Keratinocyte (primary cell): ENCODE data around the gene SGIP1. TPM values are rescaled to one million over a fixed set of nuclear protein-coding genes. Genes with fewer than 3 reads are reported as not detected.

Source experiments
- DNase-seq: peaks from one replicate; pipeline ENCODE4 v3.0.0-alpha.2; 2011; ENCODE audit warnings: low read depth, missing footprints, low spot score
- FAIRE-seq: peaks from 2 replicates; lab custom pipeline; 2011; peaks lifted over from hg19 to GRCh38; lab: Jason Lieb, UNC
- H2AFZ ChIP-seq: 2 replicates; pipeline ENCODE4 v1.6.0; 2012; ENCODE audit warnings: low read length, control low read depth, inconsistent platforms; ENCODE audit not compliant: control insufficient read depth
- H3K27ac ChIP-seq: 2 replicates; pipeline ENCODE4 v1.5.1; 2011; ENCODE audit warnings: low read length; ENCODE audit not compliant: control insufficient read depth, insufficient read depth
- H3K27me3 ChIP-seq: 3 replicates; pipeline ENCODE4 v1.6.0; 2011; ENCODE audit warnings: low read length; ENCODE audit not compliant: control insufficient read depth, insufficient read depth; ENCODE audit errors: extremely low read depth
- H3K36me3 ChIP-seq, 2 experiments: 2 replicates in 1 of 2; 3 replicates in 1 of 2; pipeline ENCODE4 v1.5.1; 2011; ENCODE audit warnings: low read length in 2 of 2, mild to moderate bottlenecking in 1 of 2; ENCODE audit not compliant: control insufficient read depth in 2 of 2, insufficient read depth in 2 of 2; ENCODE audit errors: extremely low read depth in 1 of 2
- H3K4me1 ChIP-seq: 3 replicates; pipeline ENCODE4 v1.5.1; 2011; ENCODE audit warnings: low read length; ENCODE audit not compliant: control insufficient read depth, insufficient read depth; ENCODE audit errors: extremely low read depth
- H3K4me2 ChIP-seq: 3 replicates; pipeline ENCODE4 v1.6.0; 2011; ENCODE audit warnings: low read depth, low read length; ENCODE audit not compliant: control insufficient read depth, insufficient read depth; ENCODE audit errors: extremely low read depth
- H3K4me3 ChIP-seq, 3 experiments: fragments of 200-600 bp in 1 of 3; sonication (generic) in 1 of 3; 2 replicates in 2 of 3; 3 replicates in 1 of 3; pipeline ENCODE4 v1.5.1; 2011 to 2016; ENCODE audit warnings: low read length in 3 of 3, mild to moderate bottlenecking in 3 of 3, control low read depth in 2 of 3, inconsistent platforms in 1 of 3, low read depth in 1 of 3, mixed read lengths in 1 of 3, mixed run types in 1 of 3, moderate library complexity in 1 of 3; ENCODE audit not compliant: control insufficient read depth in 2 of 3, insufficient read depth in 2 of 3; ENCODE audit errors: extremely low read depth in 1 of 3
- H3K79me2 ChIP-seq: 2 replicates; pipeline ENCODE4 v1.6.0; 2012; ENCODE audit warnings: low read length; ENCODE audit not compliant: control insufficient read depth, insufficient read depth
- H3K9ac ChIP-seq: 3 replicates; pipeline ENCODE4 v1.6.0; 2011; ENCODE audit warnings: low read length; ENCODE audit not compliant: control insufficient read depth, insufficient read depth; ENCODE audit errors: extremely low read depth
- H3K9me1 ChIP-seq: 3 replicates; pipeline ENCODE4 v1.6.0; 2011; ENCODE audit warnings: low read length; ENCODE audit not compliant: control insufficient read depth, insufficient read depth; ENCODE audit errors: extremely low read depth
- H3K9me3 ChIP-seq: 2 replicates; pipeline ENCODE4 v1.5.1; 2012; ENCODE audit warnings: low read depth, low read length; ENCODE audit not compliant: control insufficient read depth
- H4K20me1 ChIP-seq: 3 replicates; pipeline ENCODE4 v1.6.0; 2011; ENCODE audit warnings: low read length; ENCODE audit not compliant: control insufficient read depth, insufficient read depth; ENCODE audit errors: extremely low read depth
- EZH2 ChIP-seq: IDR thresholded peaks from one replicate; pipeline ENCODE4 v1.6.1; 2012; ENCODE audit warnings: inconsistent platforms, mild to moderate bottlenecking, low read length, moderate library complexity
- dilution Hi-C: fragments of 300-500 bp; cut with MboI; formaldehyde crosslinking; loops from one replicate; pipeline ENCODE4 v1.7.0; 2020; ENCODE audit warnings: low sequenced_read_pairs; ENCODE audit not compliant: extremely low pct_ligation_motif_present
- polyA plus RNA-seq, 5 experiments: library from polyadenylated mRNA; depleted of rRNA in 3 of 5; stranded (reverse) in 3 of 5; stranded (forward) in 1 of 5; unstranded in 1 of 5; fragments of >200 nt; gene quantifications; 1 replicate in 1 of 5; 2 replicates in 3 of 5; 3 replicates in 1 of 5; pipeline versions ENCODE4 v1.2.1 to v1.2.3, GENCODE V29; 2011 to 2012; ENCODE audit warnings: missing spikeins in 2 of 5, low read depth in 1 of 5, low replicate concordance in 1 of 5
- TF ChIP-seq, protein P1 (sequence below), 3 experiments: IDR thresholded peaks in 1 of 3; conservative IDR thresholded peaks in 1 of 3; optimal IDR thresholded peaks in 1 of 3; 2 replicates in 2 of 3; 3 replicates in 1 of 3; pipeline versions ENCODE3 to v1.5.1; 2011; ENCODE audit warnings: low read length in 3 of 3, mild to moderate bottlenecking in 3 of 3, moderate library complexity in 2 of 3, control low read depth in 1 of 3, inconsistent platforms in 1 of 3; ENCODE audit not compliant: insufficient read depth in 2 of 3; ENCODE audit errors: extremely low read depth in 1 of 3

The SGIP1 gene
- polyA plus RNA-seq, 1 donor (not counting 4 experiments of a cell fraction or from before 2014, with no cell fraction given) = 0.05 TPM

- Histone ChIP-seq H3K4me1 (peaks cover 24% of the 10 kb centered on the region), H3K9ac (no peak overlapping the region), H3K4me3 (peak overlapping the region; percentile 4 to 35 (median 21)), H3K79me2 (no peaks in the 10 kb centered on the region), H3K36me3 (no peaks in the 10 kb centered on the region), H4K20me1 (no peaks in the 10 kb centered on the region), H3K27ac (peak overlapping the region; percentile 61), H3K4me2 (peak overlapping the region; percentile 49), H2AFZ (peak overlapping the region; percentile 50), H3K27me3 (no peaks in the 10 kb centered on the region), H3K9me3 (no peaks in the 10 kb centered on the region), H3K9me1 (no peaks in the 10 kb centered on the region)
- TF ChIP-seq EZH2 = no peak
- TF ChIP-seq, protein P1, sequence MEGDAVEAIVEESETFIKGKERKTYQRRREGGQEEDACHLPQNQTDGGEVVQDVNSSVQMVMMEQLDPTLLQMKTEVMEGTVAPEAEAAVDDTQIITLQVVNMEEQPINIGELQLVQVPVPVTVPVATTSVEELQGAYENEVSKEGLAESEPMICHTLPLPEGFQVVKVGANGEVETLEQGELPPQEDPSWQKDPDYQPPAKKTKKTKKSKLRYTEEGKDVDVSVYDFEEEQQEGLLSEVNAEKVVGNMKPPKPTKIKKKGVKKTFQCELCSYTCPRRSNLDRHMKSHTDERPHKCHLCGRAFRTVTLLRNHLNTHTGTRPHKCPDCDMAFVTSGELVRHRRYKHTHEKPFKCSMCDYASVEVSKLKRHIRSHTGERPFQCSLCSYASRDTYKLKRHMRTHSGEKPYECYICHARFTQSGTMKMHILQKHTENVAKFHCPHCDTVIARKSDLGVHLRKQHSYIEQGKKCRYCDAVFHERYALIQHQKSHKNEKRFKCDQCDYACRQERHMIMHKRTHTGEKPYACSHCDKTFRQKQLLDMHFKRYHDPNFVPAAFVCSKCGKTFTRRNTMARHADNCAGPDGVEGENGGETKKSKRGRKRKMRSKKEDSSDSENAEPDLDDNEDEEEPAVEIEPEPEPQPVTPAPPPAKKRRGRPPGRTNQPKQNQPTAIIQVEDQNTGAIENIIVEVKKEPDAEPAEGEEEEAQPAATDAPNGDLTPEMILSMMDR (optimal IDR thresholded peaks at IDR 0.05 in 1 of 3, IDR thresholded peaks at IDR 0.05 in 1 of 3, conservative IDR thresholded peaks at IDR 0.05 in 1 of 3; ENCODE audit: extremely low read depth in 1 of 3, insufficient read depth in 2 of 3, low read length in 3 of 3) = no peak
- dilution Hi-C loops = no loop called here
- FAIRE-seq (peak; percentile 90), DNase-seq (no peak)
These were observed 29.3 kb downstream of the SGIP1 start for GRCh38 chr1:66563094-66563800.

DNA sequence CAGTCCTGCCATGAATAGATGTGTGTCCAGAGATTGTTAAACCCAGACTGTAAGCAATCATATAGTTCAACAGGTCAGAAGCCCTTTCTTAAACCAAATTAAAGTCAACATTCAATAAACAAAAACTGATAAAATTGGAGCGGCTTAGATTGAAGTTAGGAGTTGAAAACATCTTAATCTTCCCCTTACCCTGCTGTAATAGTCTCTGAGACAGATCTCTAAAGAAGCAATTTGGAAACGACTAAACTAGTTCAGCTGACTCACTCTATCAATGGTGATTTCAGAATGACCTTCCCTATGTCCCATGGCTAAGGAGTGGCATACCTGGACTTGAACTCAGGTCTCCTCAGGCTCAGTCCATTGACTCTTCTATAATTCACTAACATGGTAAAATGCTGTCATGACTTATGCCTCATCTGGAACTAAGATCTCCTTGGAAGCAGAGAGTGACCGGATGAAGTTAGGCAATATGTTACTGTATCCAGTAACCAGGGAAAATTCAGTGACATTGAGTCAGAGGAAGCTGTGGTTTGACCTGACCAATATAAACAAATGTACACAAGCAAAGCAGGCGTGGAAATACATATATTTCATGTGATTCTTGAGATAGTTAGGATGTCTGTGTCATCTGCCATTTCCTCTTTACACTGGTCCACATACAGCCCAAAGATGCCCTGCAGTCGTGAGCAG is 30.1 kb downstream of the SGIP1 start:
- dilution Hi-C loops = no loop called here
- Histone ChIP-seq H3K9me3 (no peaks in the 10 kb centered on the region), H3K27ac (peak overlapping the region; percentile 61), H4K20me1 (no peaks in the 10 kb centered on the region), H3K4me1 (peaks cover 24% of the 10 kb centered on the region), H3K4me2 (peak overlapping the region; percentile 49), H3K4me3 (peak overlapping the region in 1 of 3 experiments; percentile 6), H2AFZ (no peak overlapping the region), H3K9ac (no peak overlapping the region), H3K9me1 (no peaks in the 10 kb centered on the region), H3K36me3 (no peaks in the 10 kb centered on the region), H3K79me2 (no peaks in the 10 kb centered on the region), H3K27me3 (no peaks in the 10 kb centered on the region)
- DNase-seq (peak; percentile 95), FAIRE-seq (peak; percentile 99)
- no peak for TF ChIP-seq EZH2
- TF ChIP-seq, protein P1 (optimal IDR thresholded peaks at IDR 0.05 in 1 of 3, IDR thresholded peaks at IDR 0.05 in 1 of 3, conservative IDR thresholded peaks at IDR 0.05 in 1 of 3; ENCODE audit: extremely low read depth in 1 of 3, insufficient read depth in 2 of 3, low read length in 3 of 3) = no peak
